ENCODE data around the gene DPYD. TPM values are rescaled to one million over a fixed set of nuclear protein-coding genes. Genes with fewer than 3 reads are reported as not detected.

DPYD gene
- polyA plus RNA-seq, 1 of the 3 experiments (the other 2 are of a cell fraction) = 23.0 TPM

- ChIA-PET POLR2A (no interaction called here), CTCF (no interaction called here)
- Histone ChIP-seq H4K20me1 (ENCODE audit: insufficient read depth) (no peaks in the 10 kb centered on the region), H3K4me2 (no peak overlapping the region), H3K27ac (ENCODE audit: low read depth in 2 of 2, low read length in 1 of 2) (no peak overlapping the region), H3K36me3 (replicated peaks in 1 of 2; ENCODE audit: control insufficient read depth in 1 of 2, insufficient read depth in 2 of 2, low read length in 1 of 2) (peaks cover 0 to 17% of the 10 kb centered on the region in 2 experiments), H3K9me3 (no peaks in the 10 kb centered on the region), H3K27me3 (ENCODE audit: insufficient read depth) (no peaks in the 10 kb centered on the region), H3K4me3 (ENCODE audit: low read depth in 2 of 2, low read length in 1 of 2) (no peak overlapping the region), H3K9me2 (no peaks in the 10 kb centered on the region), H3K79me2 (ENCODE audit: insufficient read depth) (peaks cover 3% of the 10 kb centered on the region; the same call in 1 of the 2 replicates), H3F3A (replicated peaks; ENCODE audit: insufficient read depth) (peaks cover 21% of the 10 kb centered on the region), H3K4me1 (ENCODE audit: control insufficient read depth in 1 of 2, insufficient read depth in 2 of 2, low read depth in 1 of 2, low read length in 1 of 2) (0 out of 4 replicates have a peak, but pooled peaks cover 0 to 4% of the 10 kb centered on the region in 2 experiments), H3K9ac (no peak overlapping the region), H2AFZ (ENCODE audit: low read depth) (no peak overlapping the region)
- no peak for TF ChIP-seq TAF1 (IDR thresholded peaks at IDR 0.05; ENCODE audit: borderline replicate concordance, low read depth, low read length)
- TF ChIP-seq FOXJ3 (CRISPR knock-in tag; IDR thresholded peaks at IDR 0.05) = no peak
- no peak for DNase-seq
Observed at GRCh38 chr1:97392701-97393100, 528.1 kb downstream of the DPYD start.

DNA sequence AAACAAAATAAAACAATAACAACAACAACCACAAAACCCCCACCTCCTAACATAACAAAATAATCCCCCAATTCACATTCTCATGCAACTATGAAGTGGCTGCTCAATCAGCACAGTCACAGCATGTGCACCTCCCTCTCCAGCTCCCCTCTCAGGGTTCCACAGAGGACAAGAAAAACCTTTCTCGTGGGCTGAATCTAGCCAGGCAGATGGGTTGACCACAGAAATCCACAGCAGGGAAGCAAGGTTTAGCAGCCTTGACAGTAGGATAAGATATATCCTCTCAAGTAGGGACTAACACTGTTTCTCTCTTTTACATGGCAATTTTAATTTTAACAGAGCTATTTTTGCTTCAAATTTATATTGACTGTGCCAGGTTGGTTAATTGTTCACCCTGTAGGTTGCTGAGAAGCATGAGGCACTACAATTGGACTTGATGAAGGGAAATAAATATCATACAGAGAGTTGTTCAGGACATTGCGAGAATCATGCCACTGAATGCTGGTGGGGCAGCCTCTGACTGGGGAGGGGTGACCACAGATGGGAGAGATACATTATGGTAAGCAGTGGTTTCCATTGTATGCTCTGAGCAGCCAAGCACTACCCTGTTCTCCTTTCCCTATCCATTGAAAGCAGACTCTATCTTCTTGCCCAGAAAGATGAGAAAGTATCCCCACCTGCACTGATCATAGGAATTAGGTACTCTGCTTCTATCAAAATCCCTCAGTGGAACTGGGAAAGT lies 535.1 kb downstream of the DPYD start:
- Histone ChIP-seq H3K9me3 (no peaks in the 10 kb centered on the region), H3K27ac (ENCODE audit: low read depth in 2 of 2, low read length in 1 of 2) (peak overlapping the region in 1 of 2 experiments; percentile 83; a peak in 2 of 4 replicates), H3K36me3 (replicated peaks in 1 of 2; ENCODE audit: control insufficient read depth in 1 of 2, insufficient read depth in 2 of 2, low read length in 1 of 2) (peaks cover 0 to 36% of the 10 kb centered on the region in 2 experiments), H3F3A (replicated peaks; ENCODE audit: insufficient read depth) (peaks cover 37% of the 10 kb centered on the region), H3K9ac (no peak overlapping the region), H3K4me1 (ENCODE audit: control insufficient read depth in 1 of 2, insufficient read depth in 2 of 2, low read depth in 1 of 2, low read length in 1 of 2) (peaks cover 0 to 16% of the 10 kb centered on the region in 2 experiments; a peak in 3 of 4 replicates), H3K4me3 (ENCODE audit: low read depth in 2 of 2, low read length in 1 of 2) (no peak overlapping the region), H3K27me3 (ENCODE audit: insufficient read depth) (no peaks in the 10 kb centered on the region), H3K79me2 (ENCODE audit: insufficient read depth) (no peaks in the 10 kb centered on the region), H3K4me2 (no peak overlapping the region), H4K20me1 (ENCODE audit: insufficient read depth) (no peaks in the 10 kb centered on the region), H3K9me2 (no peaks in the 10 kb centered on the region), H2AFZ (ENCODE audit: low read depth) (no peak overlapping the region)
- ChIA-PET POLR2A (no interaction called here), CTCF (no interaction called here)
- TF ChIP-seq TEAD4 (IDR thresholded peaks at IDR 0.05; ENCODE audit: borderline replicate concordance, insufficient read depth) (no peak), RCOR1 (IDR thresholded peaks at IDR 0.05; ENCODE audit: low read length) (no peak), ZBTB33 (IDR thresholded peaks at IDR 0.05; ENCODE audit: borderline replicate concordance, low read depth) (no peak), CHD2 (IDR thresholded peaks at IDR 0.05; ENCODE audit: low read length, partially characterized antibody) (no peak), FOXM1 (IDR thresholded peaks at IDR 0.05; ENCODE audit: low read depth) (no peak), MXI1 (IDR thresholded peaks at IDR 0.05; ENCODE audit: low read depth, low read length) (no peak), EP300 (IDR thresholded peaks at IDR 0.05; ENCODE audit: borderline replicate concordance in 1 of 2, low read depth in 1 of 2, low read length in 1 of 2) (no peak), NRF1 (IDR thresholded peaks at IDR 0.05; ENCODE audit: low read depth, low read length) (no peak), SMC3 (IDR thresholded peaks at IDR 0.05; ENCODE audit: low read depth, low read length) (no peak), TCF12 (IDR thresholded peaks at IDR 0.05) (no peak), PBX3 (IDR thresholded peaks at IDR 0.05) (no peak), FOSL2 (IDR thresholded peaks at IDR 0.05; ENCODE audit: borderline replicate concordance, low read depth) (no peak), TAF1 (IDR thresholded peaks at IDR 0.05; ENCODE audit: borderline replicate concordance, low read depth, low read length) (no peak), REST (IDR thresholded peaks at IDR 0.05; ENCODE audit: low read depth, low read length) (no peak), YY1 (IDR thresholded peaks at IDR 0.05; ENCODE audit: low read depth) (no peak)
- TF ChIP-seq, protein P1, sequence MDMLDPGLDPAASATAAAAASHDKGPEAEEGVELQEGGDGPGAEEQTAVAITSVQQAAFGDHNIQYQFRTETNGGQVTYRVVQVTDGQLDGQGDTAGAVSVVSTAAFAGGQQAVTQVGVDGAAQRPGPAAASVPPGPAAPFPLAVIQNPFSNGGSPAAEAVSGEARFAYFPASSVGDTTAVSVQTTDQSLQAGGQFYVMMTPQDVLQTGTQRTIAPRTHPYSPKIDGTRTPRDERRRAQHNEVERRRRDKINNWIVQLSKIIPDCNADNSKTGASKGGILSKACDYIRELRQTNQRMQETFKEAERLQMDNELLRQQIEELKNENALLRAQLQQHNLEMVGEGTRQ (IDR thresholded peaks at IDR 0.05; ENCODE audit: borderline replicate concordance, low read depth, low read length) = no peak
- 90% methylated on average over 2 of the region's 2 CpGs for WGBS (ENCODE audit: low lambda C conversion rate)
- DNase-seq = no peak
